HEK293T (cell line): Measurements from ENCODE around the gene VSIG10.

ENCODE experiments used
- ARNT ChIP-seq: fragments of 450-650 bp; IDR thresholded peaks from 2 replicates; pipeline ENCODE4 v1.6.1; 2017; ENCODE audit warnings: mild to moderate bottlenecking
- ELF4 ChIP-seq: fragments of 450-650 bp; IDR thresholded peaks from 2 replicates; pipeline ENCODE4 v1.6.1; 2017; ENCODE audit warnings: antibody characterized with exemption
- PKNOX1 ChIP-seq: fragments of 450-650 bp; IDR thresholded peaks from 2 replicates; pipeline ENCODE4 v1.6.1; 2016
- SP1 ChIP-seq: fragments of 450-650 bp; IDR thresholded peaks from 2 replicates; pipeline ENCODE4 v1.6.1; 2017
- TARDBP ChIP-seq: fragments of 450-650 bp; IDR thresholded peaks from 2 replicates; pipeline ENCODE4 v1.6.1; 2016

GRCh38 chr12:118073768-118074167, 30.0 kb downstream of the VSIG10 start:
- no peak for TF ChIP-seq TARDBP
- no peak for TF ChIP-seq ARNT
- TF ChIP-seq PKNOX1 = no peak
- no peak for TF ChIP-seq ELF4
- TF ChIP-seq SP1 = no peak
